Measurements from ENCODE around the gene WDR72. TPM values are rescaled to one million over a fixed set of nuclear protein-coding genes. Genes with fewer than 3 reads are reported as not detected.

WDR72 gene
- total RNA-seq, 1 donor from 2014 or later = not detected

- no peak for DNase-seq (ENCODE audit: extremely low read depth, low read depth, low spot score)
Measured at GRCh38 chr15:53472210-53472609, 287.3 kb downstream of the WDR72 start.

GRCh38 chr15:53470743-53471142 is 288.7 kb downstream of the WDR72 start:
- DNase-seq (ENCODE audit: extremely low read depth, low read depth, low spot score) = no peak

- DNase-seq (ENCODE audit: extremely low read depth, low read depth, low spot score) = no peak
Measured at GRCh38 chr15:53469422-53469821, 290.0 kb downstream of the WDR72 start.

Other genes with a start within 250 kb of the WDR72 start
- 0.05 TPM in 1 of 2 replicates, not detected in the other for gene UNC13C, start 218.8 kb upstream of the WDR72 start, total RNA-seq

All from glomerular endothelial cell (primary cell).